ENCODE data around the gene PDZK1IP1. TPM values are rescaled to one million over a fixed set of nuclear protein-coding genes. Genes with fewer than 3 reads are reported as not detected.

The PDZK1IP1 gene
- total RNA-seq, 1 donor from 2014 or later: not detected

DNA sequence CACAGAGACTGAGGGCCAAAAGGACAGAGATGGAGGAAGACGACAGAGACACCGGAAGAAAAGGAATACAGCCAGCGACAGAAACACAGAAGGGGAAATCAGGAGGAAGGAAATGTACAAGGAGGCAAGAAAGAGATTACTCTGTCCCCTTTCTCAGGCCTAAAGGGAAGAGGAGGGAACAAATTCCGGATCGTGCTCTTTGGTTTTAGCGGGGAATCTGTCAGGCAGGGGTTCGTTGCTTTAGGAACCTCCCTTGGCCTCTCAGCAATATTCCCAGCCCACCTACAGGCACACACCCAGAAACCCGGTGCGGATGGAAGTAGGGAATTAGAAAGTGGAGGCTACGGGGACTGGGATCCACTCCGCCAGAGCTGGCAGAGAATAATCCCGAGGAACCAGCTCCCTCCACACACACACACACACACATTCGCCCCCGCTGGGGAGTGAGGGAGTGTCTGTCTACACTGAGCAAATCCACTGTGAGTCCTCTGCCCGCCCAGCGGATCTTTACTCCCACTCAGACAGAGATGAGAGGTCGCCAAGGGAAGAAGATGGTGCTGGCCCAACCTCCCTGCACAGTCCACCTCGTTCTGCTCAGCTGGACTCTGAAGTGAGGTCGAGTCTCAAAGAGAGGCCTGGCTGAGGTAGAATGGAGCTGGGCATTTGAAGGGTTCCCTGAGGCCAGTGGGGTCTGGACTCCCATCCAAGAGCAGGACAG is 36.4 kb upstream of the PDZK1IP1 start:
- peak; percentile 41 for DNase-seq (ENCODE audit: low spot score)
- Mint-ChIP-seq H3K27me3 (ENCODE audit: unreplicated experiment) (peaks cover 38% of the 10 kb centered on the region), H3K36me3 (ENCODE audit: low read depth, unreplicated experiment) (peaks cover 43% of the 10 kb centered on the region), H3K4me1 (ENCODE audit: unreplicated experiment) (peaks cover 42% of the 10 kb centered on the region), H3K27ac (ENCODE audit: unreplicated experiment) (peak overlapping the region; percentile 100), H3K4me3 (ENCODE audit: unreplicated experiment) (peak overlapping the region; percentile 100), H3K9me3 (ENCODE audit: unreplicated experiment) (no peaks in the 10 kb centered on the region)
- TF ChIP-seq, protein P1, sequence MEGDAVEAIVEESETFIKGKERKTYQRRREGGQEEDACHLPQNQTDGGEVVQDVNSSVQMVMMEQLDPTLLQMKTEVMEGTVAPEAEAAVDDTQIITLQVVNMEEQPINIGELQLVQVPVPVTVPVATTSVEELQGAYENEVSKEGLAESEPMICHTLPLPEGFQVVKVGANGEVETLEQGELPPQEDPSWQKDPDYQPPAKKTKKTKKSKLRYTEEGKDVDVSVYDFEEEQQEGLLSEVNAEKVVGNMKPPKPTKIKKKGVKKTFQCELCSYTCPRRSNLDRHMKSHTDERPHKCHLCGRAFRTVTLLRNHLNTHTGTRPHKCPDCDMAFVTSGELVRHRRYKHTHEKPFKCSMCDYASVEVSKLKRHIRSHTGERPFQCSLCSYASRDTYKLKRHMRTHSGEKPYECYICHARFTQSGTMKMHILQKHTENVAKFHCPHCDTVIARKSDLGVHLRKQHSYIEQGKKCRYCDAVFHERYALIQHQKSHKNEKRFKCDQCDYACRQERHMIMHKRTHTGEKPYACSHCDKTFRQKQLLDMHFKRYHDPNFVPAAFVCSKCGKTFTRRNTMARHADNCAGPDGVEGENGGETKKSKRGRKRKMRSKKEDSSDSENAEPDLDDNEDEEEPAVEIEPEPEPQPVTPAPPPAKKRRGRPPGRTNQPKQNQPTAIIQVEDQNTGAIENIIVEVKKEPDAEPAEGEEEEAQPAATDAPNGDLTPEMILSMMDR (IDR thresholded peaks at IDR 0.05; ENCODE audit: unreplicated experiment): no peak

DNA sequence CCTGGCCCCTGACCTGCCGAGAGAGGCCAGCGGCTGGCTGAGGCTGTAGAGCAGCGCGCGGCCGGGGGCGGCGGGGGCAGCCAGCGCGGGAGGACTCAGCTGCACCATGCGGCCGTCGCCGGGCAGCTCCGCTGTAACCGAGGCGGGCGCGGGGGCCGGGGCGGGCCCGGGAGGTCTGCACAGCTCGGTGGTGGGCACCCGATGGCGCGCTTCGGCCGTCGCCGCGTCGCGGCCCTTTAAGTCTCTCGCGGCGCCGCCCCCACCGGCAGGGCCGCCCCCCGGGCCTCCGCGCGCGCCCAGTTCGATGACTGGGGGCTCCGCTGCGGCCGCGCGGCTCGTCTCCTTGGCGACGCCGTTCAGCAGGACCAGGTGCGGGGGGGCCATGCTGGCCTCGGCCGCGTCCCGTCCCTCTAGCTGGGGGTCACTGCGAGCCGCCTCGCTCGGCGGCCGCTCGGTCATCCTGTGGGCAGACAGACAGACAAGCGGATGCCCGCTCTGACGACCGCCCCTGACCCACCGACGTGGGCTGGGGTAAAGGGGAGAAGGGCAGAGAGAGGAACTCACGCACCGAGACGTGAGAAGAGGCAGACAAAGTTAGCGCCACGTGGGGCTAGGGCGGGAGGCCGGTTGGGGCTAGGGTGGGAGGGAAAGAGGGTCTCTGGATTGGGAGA is 35.7 kb upstream of the PDZK1IP1 start:
- peak overlapping the region; percentile 100 for H3K4me3 Mint-ChIP-seq (ENCODE audit: unreplicated experiment)
- peaks cover 49% of the 10 kb centered on the region for H3K4me1 Mint-ChIP-seq (ENCODE audit: unreplicated experiment)
- DNase-seq (ENCODE audit: low spot score): peak; percentile 57
- TF ChIP-seq, protein P1 (IDR thresholded peaks at IDR 0.05; ENCODE audit: unreplicated experiment): no peak
- peaks cover 42% of the 10 kb centered on the region for H3K36me3 Mint-ChIP-seq (ENCODE audit: low read depth, unreplicated experiment)
- peaks cover 40% of the 10 kb centered on the region for H3K27me3 Mint-ChIP-seq (ENCODE audit: unreplicated experiment)
- peak overlapping the region; percentile 100 for H3K27ac Mint-ChIP-seq (ENCODE audit: unreplicated experiment)
- no peaks in the 10 kb centered on the region for H3K9me3 Mint-ChIP-seq (ENCODE audit: unreplicated experiment)

DNA sequence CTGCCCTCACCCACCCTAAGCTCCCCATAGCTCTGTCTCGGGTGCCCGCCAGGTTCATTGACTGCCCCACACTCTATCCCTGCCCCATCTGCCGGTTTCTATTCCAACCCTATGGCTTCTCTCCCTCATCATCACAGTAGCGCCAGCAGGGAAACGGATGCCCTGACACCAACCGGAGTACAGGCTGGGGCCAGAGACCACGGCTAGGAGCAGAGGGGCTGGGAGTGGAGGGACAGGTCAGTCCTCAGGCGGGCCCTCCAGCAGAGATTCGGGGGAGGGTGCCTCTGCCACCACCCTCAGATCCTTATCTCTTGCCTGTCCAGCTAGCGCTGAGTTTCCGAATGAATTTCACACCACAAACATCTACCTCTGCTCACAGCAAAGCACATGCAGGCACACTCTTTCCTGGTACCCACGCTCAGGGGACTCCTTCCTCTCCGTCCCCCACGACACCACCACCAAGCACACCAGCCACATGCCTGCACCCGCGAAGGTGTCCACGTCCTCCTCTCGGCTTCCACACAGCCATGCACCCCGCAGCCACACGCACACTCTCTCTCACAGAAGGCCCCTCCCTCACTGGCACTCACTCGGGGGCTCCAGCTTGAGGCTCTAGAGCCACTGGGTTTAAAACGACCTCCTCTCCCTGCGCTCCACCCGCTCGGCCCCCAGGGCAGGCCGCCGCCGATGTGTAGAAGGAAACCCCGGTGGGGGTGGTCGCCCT is 35.0 kb upstream of the PDZK1IP1 start:
- Mint-ChIP-seq H3K27ac (ENCODE audit: unreplicated experiment) (no peak overlapping the region), H3K4me3 (ENCODE audit: unreplicated experiment) (no peak overlapping the region), H3K9me3 (ENCODE audit: unreplicated experiment) (no peaks in the 10 kb centered on the region), H3K36me3 (ENCODE audit: low read depth, unreplicated experiment) (peaks cover 34% of the 10 kb centered on the region), H3K4me1 (ENCODE audit: unreplicated experiment) (peaks cover 51% of the 10 kb centered on the region), H3K27me3 (ENCODE audit: unreplicated experiment) (peaks cover 34% of the 10 kb centered on the region)
- TF ChIP-seq, protein P1 (IDR thresholded peaks at IDR 0.05; ENCODE audit: unreplicated experiment): no peak
- peak; percentile 26 for DNase-seq (ENCODE audit: low spot score)

DNA sequence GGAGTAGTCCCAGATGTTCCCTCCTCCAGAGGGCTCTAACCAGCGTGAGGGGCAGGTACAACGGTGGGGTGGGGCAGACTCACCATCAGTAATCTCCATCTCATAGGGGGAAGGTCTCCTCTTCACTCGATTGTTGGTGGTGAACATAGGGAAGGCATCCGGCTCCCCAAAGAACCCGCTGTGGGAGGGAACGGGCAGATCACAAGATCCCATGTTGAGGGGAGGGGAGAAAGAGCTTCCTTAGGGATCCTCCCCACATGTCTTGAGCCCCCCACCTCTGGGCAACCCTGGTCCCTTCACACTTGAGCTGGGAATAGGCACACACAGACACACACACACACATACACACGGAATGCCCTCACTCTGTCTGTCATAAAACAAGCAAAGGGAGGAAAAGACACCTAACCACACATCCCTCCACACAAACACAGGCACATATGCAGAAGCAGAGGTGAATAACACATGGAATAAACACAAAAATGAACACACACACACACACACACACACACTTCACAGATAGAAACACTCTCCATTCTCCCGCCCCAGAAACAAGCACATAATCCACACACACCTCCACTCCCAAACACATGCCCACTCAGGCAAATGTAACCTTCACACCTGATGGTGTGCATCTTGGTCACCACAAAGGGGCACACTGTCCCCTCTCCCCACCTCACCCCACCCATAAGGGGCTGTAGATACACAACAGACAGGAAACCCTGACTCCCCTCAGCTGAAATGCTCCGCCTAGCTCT is 34.3 kb upstream of the PDZK1IP1 start:
- DNase-seq (ENCODE audit: low spot score): no peak
- TF ChIP-seq, protein P1 (IDR thresholded peaks at IDR 0.05; ENCODE audit: unreplicated experiment): no peak
- Mint-ChIP-seq H3K4me1 (ENCODE audit: unreplicated experiment) (peaks cover 49% of the 10 kb centered on the region), H3K9me3 (ENCODE audit: unreplicated experiment) (no peaks in the 10 kb centered on the region), H3K27ac (ENCODE audit: unreplicated experiment) (no peak overlapping the region), H3K36me3 (ENCODE audit: low read depth, unreplicated experiment) (peaks cover 32% of the 10 kb centered on the region), H3K4me3 (ENCODE audit: unreplicated experiment) (no peak overlapping the region), H3K27me3 (ENCODE audit: unreplicated experiment) (peaks cover 31% of the 10 kb centered on the region)
